ENCODE data around the gene PLOD3.
"Not testable (repeated sequence)": the region's sequence is repeated elsewhere in the genome, so short reads cannot be mapped to it uniquely, and the experiment has no call there.

PLOD3 gene

GRCh38 chr7:101212014-101212413 is 5.4 kb downstream of the PLOD3 start:
- no peak for DNase-seq (ENCODE audit: low read depth)

GRCh38 chr7:101211501-101211900 is 5.9 kb downstream of the PLOD3 start:
- DNase-seq (ENCODE audit: low read depth), result no peak

GRCh38 chr7:101210143-101210542 is 7.2 kb downstream of the PLOD3 start:
- DNase-seq (ENCODE audit: low read depth), result no peak

GRCh38 chr7:101208794-101209193 is 8.6 kb downstream of the PLOD3 start:
- DNase-seq (ENCODE audit: low read depth), result no peak

- no peak for DNase-seq (ENCODE audit: low read depth)
Observed at GRCh38 chr7:101207459-101207858, 9.9 kb downstream of the PLOD3 start.

GRCh38 chr7:101206665-101207042 is 10.7 kb downstream of the PLOD3 start:
- DNase-seq (ENCODE audit: low read depth), result no peak

GRCh38 chr7:101205901-101206664 is 11.3 kb downstream of the PLOD3 start:
- no peak for DNase-seq (ENCODE audit: low read depth)

GRCh38 chr7:101203740-101204738 is 13.3 kb downstream of the PLOD3 start:
- DNase-seq (ENCODE audit: low read depth), result not testable (repeated sequence)

- DNase-seq (ENCODE audit: low read depth), result no peak
Observed at GRCh38 chr7:101202603-101202918, 14.8 kb downstream of the PLOD3 start.

- DNase-seq (ENCODE audit: low read depth), result no peak
Observed at GRCh38 chr7:101201695-101202602, 15.4 kb downstream of the PLOD3 start.

- DNase-seq (ENCODE audit: low read depth), result no peak
Observed at GRCh38 chr7:101200862-101201599, 16.4 kb downstream of the PLOD3 start, which contains the start of gene MOGAT3. MOGAT3 (minus strand) TSS chr7:101201036; CDS start chr7:101200854, 182 bp downstream.

- no peak for DNase-seq (ENCODE audit: low read depth)
Observed at GRCh38 chr7:101200504-101200861, 16.9 kb downstream of the PLOD3 start.

GRCh38 chr7:101199522-101199921 is 17.9 kb downstream of the PLOD3 start:
- DNase-seq (ENCODE audit: low read depth), result not testable (repeated sequence)

- no peak for DNase-seq (ENCODE audit: low read depth)
Observed at GRCh38 chr7:101198476-101198875, 18.9 kb downstream of the PLOD3 start.

- DNase-seq (ENCODE audit: low read depth), result no peak
Observed at GRCh38 chr7:101197991-101198390, 19.4 kb downstream of the PLOD3 start.

- DNase-seq (ENCODE audit: low read depth), result no peak
Observed at GRCh38 chr7:101195884-101196283, 21.5 kb downstream of the PLOD3 start.

GRCh38 chr7:101189109-101189508 is 28.3 kb downstream of the PLOD3 start:
- DNase-seq (ENCODE audit: low read depth), result no peak

GRCh38 chr7:101186844-101187428 is 30.4 kb downstream of the PLOD3 start:
- no peak for DNase-seq (ENCODE audit: low read depth)

GRCh38 chr7:101186194-101186593 is 31.2 kb downstream of the PLOD3 start:
- no peak for DNase-seq (ENCODE audit: low read depth)

GRCh38 chr7:101185258-101185839 is 32.0 kb downstream of the PLOD3 start:
- no peak for DNase-seq (ENCODE audit: low read depth)
